ENCODE measurements around the gene RARRES1.
"Not testable (repeated sequence)": the region's sequence is repeated elsewhere in the genome, so short reads cannot be mapped to it uniquely, and the experiment has no call there.

RARRES1 gene

DNA sequence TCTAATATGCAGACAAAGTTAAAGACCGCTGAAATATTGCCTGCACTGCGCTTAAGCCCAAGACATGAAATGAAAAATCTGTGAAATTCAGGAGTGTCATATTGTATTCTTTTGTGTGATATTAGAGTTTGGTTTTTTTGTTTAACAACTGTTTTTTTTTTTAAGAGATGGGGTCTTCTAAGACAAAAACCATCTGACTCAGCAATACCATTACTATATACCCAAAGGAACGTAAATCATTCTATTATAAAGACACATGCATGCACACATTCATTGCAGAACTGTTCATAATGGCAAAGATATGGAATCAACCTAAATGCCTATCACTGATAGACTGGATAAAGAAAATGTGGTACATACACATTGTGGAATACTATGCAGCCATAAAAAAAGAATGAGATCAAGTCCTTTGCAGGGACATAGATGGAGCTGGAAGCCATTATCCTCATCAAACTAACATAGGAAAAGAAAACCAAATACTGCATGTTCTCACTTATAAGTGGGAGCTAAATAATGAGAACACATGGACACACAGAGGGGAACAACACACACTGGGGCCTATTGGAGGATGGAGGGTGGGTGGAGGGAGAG is 38.3 kb downstream of the RARRES1 start:
- H3K27ac Mint-ChIP-seq (ENCODE audit: low read depth); DNase-seq (ENCODE audit: low spot score in 2 of 2); ATAC-seq (replicated peaks; ENCODE audit: extremely low read depth, poor library complexity, severe bottlenecking); H3K9me3 Mint-ChIP-seq; H3K4me3 Mint-ChIP-seq; H3K4me1 Mint-ChIP-seq; H3K27me3 Mint-ChIP-seq: not testable (repeated sequence)
- peaks cover 20% of the 10 kb centered on the region for H3K36me3 Mint-ChIP-seq (ENCODE audit: insufficient read depth)

DNA sequence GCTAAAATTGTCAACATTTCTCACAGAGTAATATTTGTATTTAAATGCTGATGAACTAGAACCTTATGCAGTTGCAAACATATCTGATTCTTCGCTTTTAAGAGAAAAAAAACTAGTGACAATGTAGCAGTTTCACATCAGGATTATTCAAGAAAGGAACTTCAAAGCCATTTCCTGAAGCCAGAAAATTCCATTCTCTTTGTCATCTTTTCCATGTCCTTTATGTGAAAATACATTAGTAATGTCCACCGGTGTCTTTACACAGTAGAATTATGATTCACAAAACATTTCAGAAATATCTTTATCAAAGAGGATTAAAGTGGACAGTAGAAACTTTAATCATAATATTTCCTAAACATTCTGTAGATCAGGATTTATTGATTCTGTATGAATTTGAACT is 47.1 kb downstream of the RARRES1 start:
- DNase-seq (ENCODE audit: low spot score in 2 of 2) (no peak), ATAC-seq (replicated peaks; ENCODE audit: extremely low read depth, poor library complexity, severe bottlenecking) (no peak)
- H3K27me3 Mint-ChIP-seq, result no peaks in the 10 kb centered on the region
- no peaks in the 10 kb centered on the region for H3K4me1 Mint-ChIP-seq
- peaks cover 20% of the 10 kb centered on the region for H3K36me3 Mint-ChIP-seq (ENCODE audit: insufficient read depth)
- H3K27ac Mint-ChIP-seq (ENCODE audit: low read depth), result no peak overlapping the region
- no peaks in the 10 kb centered on the region for H3K9me3 Mint-ChIP-seq
- no peak overlapping the region for H3K4me3 Mint-ChIP-seq

DNA sequence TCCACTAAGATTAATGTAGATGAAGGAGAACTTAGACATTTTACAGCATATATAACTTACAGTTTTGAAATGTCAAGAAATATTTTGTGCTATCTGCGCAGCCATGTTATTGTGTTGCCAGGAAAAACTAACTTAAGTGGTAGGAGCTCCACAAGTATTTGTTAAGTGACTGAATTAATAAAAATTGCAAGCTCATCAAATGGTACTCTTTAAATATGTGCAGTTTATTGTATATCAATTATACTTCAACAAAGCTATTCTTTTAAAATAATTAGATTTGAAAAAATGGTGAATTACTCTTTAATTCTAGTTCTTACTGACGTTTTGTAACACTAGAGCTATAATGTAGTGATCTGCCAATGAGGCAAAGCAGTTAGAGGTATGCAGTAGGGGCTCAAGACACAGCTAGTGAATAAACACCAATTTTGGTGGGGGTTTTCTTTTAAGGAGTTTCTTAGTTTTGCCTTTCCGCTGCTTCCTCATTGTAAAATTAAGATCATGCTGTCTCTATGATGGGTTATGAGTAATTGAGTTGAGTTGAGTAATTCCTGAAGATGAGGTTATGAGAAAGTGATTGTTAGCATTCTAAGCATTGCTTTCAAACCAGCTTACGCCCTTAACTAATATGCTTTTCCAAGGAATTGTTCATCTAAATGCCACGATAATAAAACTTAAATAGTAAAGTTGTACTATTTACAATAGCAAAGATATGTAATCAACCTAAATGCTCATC is 48.9 kb downstream of the RARRES1 start:
- no peak for DNase-seq (ENCODE audit: low spot score in 2 of 2)
- Mint-ChIP-seq H3K36me3 (ENCODE audit: insufficient read depth) (peaks cover 18% of the 10 kb centered on the region), H3K9me3 (no peaks in the 10 kb centered on the region), H3K4me1 (no peaks in the 10 kb centered on the region), H3K4me3 (no peak overlapping the region), H3K27me3 (no peaks in the 10 kb centered on the region), H3K27ac (ENCODE audit: low read depth) (no peak overlapping the region)
- ATAC-seq (replicated peaks; ENCODE audit: extremely low read depth, poor library complexity, severe bottlenecking), result no peak

DNA sequence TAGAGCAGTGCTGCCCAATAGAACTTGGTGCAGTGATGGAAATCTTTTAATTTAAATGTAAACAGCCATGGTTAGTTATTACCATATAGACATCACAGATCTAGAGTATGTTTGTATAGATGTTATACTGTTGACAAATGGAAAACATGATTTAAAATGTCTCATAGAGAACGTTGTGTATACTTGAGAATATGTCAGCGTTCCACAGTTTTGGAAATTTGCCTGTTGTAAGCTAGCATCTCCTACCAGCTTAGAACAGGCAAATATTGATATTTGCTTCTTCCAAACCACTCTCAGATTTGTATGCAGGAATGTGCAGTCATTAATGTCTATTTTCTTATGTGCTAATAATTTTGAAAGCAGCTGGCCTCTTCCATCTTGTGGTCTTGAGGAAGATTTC is 51.4 kb downstream of the RARRES1 start:
- H3K4me3 Mint-ChIP-seq, result no peak overlapping the region
- ATAC-seq (replicated peaks; ENCODE audit: extremely low read depth, poor library complexity, severe bottlenecking) (no peak), DNase-seq (ENCODE audit: low spot score in 2 of 2) (no peak)
- no peaks in the 10 kb centered on the region for H3K27me3 Mint-ChIP-seq
- H3K36me3 Mint-ChIP-seq (ENCODE audit: insufficient read depth), result peaks cover 22% of the 10 kb centered on the region
- H3K4me1 Mint-ChIP-seq, result no peaks in the 10 kb centered on the region
- H3K9me3 Mint-ChIP-seq, result no peaks in the 10 kb centered on the region
- no peak overlapping the region for H3K27ac Mint-ChIP-seq (ENCODE audit: low read depth)

DNA sequence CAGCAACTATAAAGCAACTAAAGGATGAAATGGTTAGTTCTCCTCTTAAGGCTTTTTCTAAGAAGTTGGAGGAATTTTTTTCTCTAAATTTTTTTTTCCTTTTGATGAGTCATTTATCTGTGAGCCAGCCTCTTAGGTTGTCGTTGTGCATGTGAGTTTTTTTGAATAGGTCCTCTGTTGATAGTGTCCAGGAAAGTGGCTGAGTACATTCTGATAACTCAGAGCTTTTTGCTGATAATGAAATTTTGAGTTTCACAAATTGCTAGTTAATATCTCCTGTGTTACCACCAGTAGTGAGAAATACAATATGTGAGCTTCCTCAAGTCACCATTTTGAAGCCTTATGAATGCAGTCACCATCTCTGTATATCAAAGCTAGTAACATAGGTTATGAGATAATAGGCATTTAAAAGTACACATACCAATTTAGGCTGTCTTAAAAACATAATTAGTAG is 52.7 kb downstream of the RARRES1 start:
- Mint-ChIP-seq H3K27me3 (no peaks in the 10 kb centered on the region), H3K27ac (ENCODE audit: low read depth) (no peak overlapping the region), H3K4me3 (no peak overlapping the region), H3K9me3 (no peaks in the 10 kb centered on the region), H3K4me1 (no peaks in the 10 kb centered on the region), H3K36me3 (ENCODE audit: insufficient read depth) (peaks cover 20% of the 10 kb centered on the region)
- ATAC-seq (replicated peaks; ENCODE audit: extremely low read depth, poor library complexity, severe bottlenecking), result no peak
- DNase-seq (ENCODE audit: low spot score in 2 of 2), result no peak

DNA sequence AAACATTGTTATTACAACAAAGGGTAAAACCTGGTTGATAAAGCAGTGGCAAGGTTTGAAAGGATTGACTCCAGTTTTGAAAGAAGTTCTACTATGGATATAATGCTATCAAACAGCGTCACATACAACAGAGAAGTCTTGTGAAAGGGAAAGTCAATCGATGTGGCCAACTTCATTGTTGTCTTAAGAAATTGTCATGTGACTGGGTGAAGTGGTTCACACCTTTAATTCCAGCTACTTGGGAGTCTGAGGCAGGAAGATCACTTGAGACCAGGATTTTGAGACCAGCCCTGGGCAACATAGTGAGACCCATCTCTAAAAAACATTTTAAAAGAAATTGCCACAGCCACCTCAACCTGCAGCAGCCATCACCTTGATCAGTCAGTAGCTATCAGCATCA is 53.6 kb downstream of the RARRES1 start:
- no peaks in the 10 kb centered on the region for H3K4me1 Mint-ChIP-seq
- H3K36me3 Mint-ChIP-seq (ENCODE audit: insufficient read depth), result peaks cover 18% of the 10 kb centered on the region
- H3K4me3 Mint-ChIP-seq, result no peak overlapping the region
- H3K9me3 Mint-ChIP-seq, result no peaks in the 10 kb centered on the region
- H3K27me3 Mint-ChIP-seq, result no peaks in the 10 kb centered on the region
- ATAC-seq (replicated peaks; ENCODE audit: extremely low read depth, poor library complexity, severe bottlenecking), result no peak
- no peak overlapping the region for H3K27ac Mint-ChIP-seq (ENCODE audit: low read depth)
- no peak for DNase-seq (ENCODE audit: low spot score in 2 of 2)

DNA sequence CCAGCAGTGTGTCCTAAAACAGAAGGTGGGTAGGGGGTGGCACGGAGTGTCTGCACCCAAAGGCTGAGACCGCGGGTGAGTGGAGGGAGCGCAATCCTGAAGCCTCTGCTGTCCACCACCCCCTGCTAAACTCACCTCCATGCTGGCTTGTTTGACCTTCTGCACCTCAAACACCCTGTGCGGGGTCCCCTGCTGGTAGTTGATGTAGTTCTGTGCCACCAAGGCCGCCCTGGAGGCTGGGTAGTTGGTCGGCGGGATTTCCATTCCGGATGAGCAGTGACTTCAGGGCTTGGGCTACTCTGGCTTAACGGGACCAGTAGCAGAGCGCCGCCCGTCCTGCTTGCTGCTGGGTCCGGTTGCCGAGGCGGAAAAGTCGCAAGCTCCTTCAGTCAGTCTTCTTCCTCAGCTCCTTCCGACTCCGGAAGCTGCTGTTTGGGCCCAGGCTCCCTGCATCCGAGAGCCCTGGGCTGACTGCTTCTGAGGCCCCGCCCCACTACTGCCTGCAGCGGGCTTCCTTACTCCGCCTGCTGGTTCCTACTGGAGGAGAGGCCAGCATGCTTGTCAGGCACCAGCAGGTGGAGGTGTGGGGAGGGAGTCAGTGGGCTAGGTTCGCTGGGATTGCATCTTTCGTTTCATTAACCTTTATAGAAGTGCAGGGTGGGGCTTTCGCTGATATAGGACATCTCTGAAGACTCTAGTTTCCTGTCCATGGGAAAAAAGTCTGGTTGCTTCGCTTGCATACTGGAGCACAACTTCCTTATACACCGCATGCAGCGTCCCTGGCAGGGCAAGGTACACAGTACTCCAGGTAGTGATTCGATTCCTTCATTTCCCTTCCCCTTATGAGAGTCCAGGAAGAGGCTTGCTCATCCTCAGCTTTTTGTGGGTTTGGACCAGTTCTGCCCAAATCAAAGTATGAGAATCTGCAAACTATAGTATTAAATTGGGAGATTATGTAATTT is 59.8 kb downstream of the RARRES1 start, which contains the start of gene LXN:
Gene LXN (minus strand): TSS at position 434 of the 962 bp plus-strand sequence. CDS start 170 bp downstream, at position 264.
- ATAC-seq (replicated peaks; ENCODE audit: extremely low read depth, poor library complexity, severe bottlenecking), result peak; percentile 97
- H3K36me3 Mint-ChIP-seq (ENCODE audit: insufficient read depth), result peaks cover 14% of the 10 kb centered on the region
- H3K4me3 Mint-ChIP-seq, result peak within 1 kb of the TSS; percentile 87

DNA sequence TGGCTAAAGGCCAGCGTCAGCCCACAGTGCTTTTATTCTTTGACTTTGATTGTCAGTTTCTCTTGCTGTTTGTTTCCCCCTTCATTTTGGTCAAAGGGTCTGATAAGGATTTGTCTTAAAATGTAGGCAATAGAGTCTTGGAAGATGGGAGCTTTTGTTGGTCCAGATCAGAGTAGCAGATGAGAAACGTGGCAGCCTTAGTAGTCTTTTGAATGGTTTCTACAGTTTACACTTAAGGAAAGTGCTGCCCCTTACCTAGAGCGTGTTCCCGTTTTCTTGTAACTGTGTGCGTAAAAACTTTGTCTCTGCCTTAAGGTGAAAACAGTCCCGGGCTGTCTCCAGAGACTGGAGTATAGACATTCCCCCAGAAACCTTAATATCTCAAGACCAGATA is 60.4 kb downstream of the RARRES1 start:
- peak overlapping the region; percentile 90 for H3K27ac Mint-ChIP-seq (ENCODE audit: low read depth)
- H3K4me3 Mint-ChIP-seq, result peak overlapping the region; percentile 87
- no peaks in the 10 kb centered on the region for H3K9me3 Mint-ChIP-seq
- ATAC-seq (replicated peaks; ENCODE audit: extremely low read depth, poor library complexity, severe bottlenecking), result peak; percentile 4
- H3K36me3 Mint-ChIP-seq (ENCODE audit: insufficient read depth), result peaks cover 18% of the 10 kb centered on the region
- no peak for DNase-seq (ENCODE audit: low spot score in 2 of 2)
- peaks cover 30% of the 10 kb centered on the region for H3K4me1 Mint-ChIP-seq
- no peaks in the 10 kb centered on the region for H3K27me3 Mint-ChIP-seq

More for the DNA sequence above, 59.8 kb downstream of the RARRES1 start, which contains the start of gene LXN:
- peak within 1 kb of the TSS; percentile 90 for H3K27ac Mint-ChIP-seq (ENCODE audit: low read depth)
- DNase-seq (ENCODE audit: low spot score in 2 of 2), result peak; percentile 44 to 63
- H3K4me1 Mint-ChIP-seq, result peaks cover 30% of the 10 kb centered on the region
- no peaks in the 10 kb centered on the region for H3K9me3 Mint-ChIP-seq
- no peaks in the 10 kb centered on the region for H3K27me3 Mint-ChIP-seq

DNA sequence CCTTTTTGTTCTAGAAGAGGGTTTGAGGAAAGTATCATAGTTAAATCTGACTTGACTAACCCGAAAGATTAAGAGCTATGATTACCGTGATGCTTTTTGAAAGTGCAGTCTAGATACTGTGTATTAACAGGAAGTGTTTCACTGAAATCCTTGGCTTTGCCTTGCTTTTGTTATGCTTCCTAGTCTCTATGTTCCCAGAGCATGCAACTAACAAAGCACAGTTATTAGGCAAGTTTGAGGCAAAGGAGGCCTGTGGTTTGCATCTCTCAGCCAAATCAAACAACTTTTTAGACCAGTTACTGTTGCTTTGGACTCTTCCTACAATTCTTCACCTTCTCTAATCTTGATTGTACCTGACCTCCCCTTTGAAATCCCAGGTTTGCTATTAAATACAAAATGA is 63.8 kb downstream of the RARRES1 start:
- H3K4me1 Mint-ChIP-seq, result peaks cover 30% of the 10 kb centered on the region
- DNase-seq (ENCODE audit: low spot score in 2 of 2), result no peak

DNA sequence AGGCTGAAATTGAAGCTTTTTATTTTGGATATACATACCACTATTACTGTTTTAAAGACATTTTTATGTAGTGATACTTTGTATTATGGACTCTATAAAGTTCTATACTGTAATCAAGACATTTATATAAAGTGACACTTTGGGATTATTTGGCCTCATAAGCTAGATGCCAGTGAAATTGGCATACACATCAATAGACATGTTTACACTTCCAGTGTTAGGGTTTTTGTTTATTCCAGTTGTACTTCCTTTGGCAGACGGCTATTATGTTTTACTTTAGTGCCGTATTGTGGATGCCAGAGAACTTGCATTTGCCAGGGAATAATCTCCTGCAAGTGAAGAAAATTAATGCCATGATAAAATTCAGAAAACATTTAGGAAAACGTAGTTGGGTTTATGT is 65.8 kb downstream of the RARRES1 start:
- H3K4me3 Mint-ChIP-seq, result no peak overlapping the region
- no peaks in the 10 kb centered on the region for H3K27me3 Mint-ChIP-seq
- H3K9me3 Mint-ChIP-seq, result no peaks in the 10 kb centered on the region
- DNase-seq (ENCODE audit: low spot score in 2 of 2) (no peak), ATAC-seq (replicated peaks; ENCODE audit: extremely low read depth, poor library complexity, severe bottlenecking) (no peak)
- peaks cover 37% of the 10 kb centered on the region for H3K36me3 Mint-ChIP-seq (ENCODE audit: insufficient read depth)
- H3K4me1 Mint-ChIP-seq, result peaks cover 14% of the 10 kb centered on the region
- no peak overlapping the region for H3K27ac Mint-ChIP-seq (ENCODE audit: low read depth)

More for the DNA sequence above, 63.8 kb downstream of the RARRES1 start:
- Mint-ChIP-seq H3K9me3 (no peaks in the 10 kb centered on the region), H3K36me3 (ENCODE audit: insufficient read depth) (peaks cover 30% of the 10 kb centered on the region), H3K27me3 (no peaks in the 10 kb centered on the region), H3K4me3 (no peak overlapping the region), H3K27ac (ENCODE audit: low read depth) (peak overlapping the region; percentile 75)
- no peak for ATAC-seq (replicated peaks; ENCODE audit: extremely low read depth, poor library complexity, severe bottlenecking)

DNA sequence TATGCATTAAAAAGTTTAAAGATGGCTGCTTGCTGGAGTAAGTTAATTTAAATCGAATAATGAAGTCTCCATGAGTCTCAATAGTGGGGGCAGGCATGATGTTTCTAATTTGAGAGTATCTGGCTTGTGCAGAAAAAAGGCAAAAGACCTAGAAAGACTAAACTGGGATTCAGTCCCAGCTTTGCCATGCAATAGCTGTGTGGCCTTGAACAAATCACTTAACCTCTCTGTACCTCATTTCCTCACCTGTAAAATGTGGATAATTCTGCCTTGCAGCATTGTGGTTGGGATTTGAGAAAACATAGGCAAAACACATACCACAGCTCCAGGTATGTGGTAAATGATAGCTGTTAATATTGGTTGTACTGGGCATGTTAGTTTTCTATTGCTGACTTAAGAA is 68.4 kb downstream of the RARRES1 start:
- no peaks in the 10 kb centered on the region for H3K27me3 Mint-ChIP-seq
- ATAC-seq (replicated peaks; ENCODE audit: extremely low read depth, poor library complexity, severe bottlenecking) (no peak), DNase-seq (ENCODE audit: low spot score in 2 of 2) (no peak)
- H3K4me3 Mint-ChIP-seq, result no peak overlapping the region
- no peak overlapping the region for H3K27ac Mint-ChIP-seq (ENCODE audit: low read depth)
- H3K36me3 Mint-ChIP-seq (ENCODE audit: insufficient read depth), result peaks cover 37% of the 10 kb centered on the region
- H3K4me1 Mint-ChIP-seq, result no peaks in the 10 kb centered on the region
- H3K9me3 Mint-ChIP-seq, result no peaks in the 10 kb centered on the region

DNA sequence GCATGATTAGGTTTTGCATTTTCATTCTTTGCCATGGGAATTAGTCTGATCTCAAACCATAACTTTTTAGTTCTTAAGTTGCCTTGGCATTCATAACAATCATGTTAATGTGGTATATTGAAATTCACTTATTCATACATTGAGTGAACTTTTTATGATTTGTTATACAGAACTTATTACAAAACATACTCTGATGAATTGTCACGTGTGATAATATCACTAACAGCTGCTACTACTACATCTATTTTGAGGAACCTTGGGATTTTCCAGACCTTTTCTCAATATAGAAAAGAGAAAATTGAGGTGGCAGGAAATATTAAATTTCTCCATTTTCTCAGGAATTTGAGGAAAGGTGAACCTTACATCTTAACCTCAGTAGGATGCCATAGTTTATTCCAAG is 69.0 kb downstream of the RARRES1 start:
- Mint-ChIP-seq H3K27ac (ENCODE audit: low read depth) (no peak overlapping the region), H3K4me3 (no peak overlapping the region), H3K36me3 (ENCODE audit: insufficient read depth) (peaks cover 34% of the 10 kb centered on the region)

More for the DNA sequence above, 69.0 kb downstream of the RARRES1 start:
- no peak for DNase-seq (ENCODE audit: low spot score in 2 of 2)
- no peak for ATAC-seq (replicated peaks; ENCODE audit: extremely low read depth, poor library complexity, severe bottlenecking)
- Mint-ChIP-seq H3K9me3 (no peaks in the 10 kb centered on the region), H3K4me1 (no peaks in the 10 kb centered on the region), H3K27me3 (no peaks in the 10 kb centered on the region)
